Right renal cortex interstitium (tissue), 3 donors: Measurements from ENCODE around the gene KSR2. TPM values are rescaled to one million over a fixed set of nuclear protein-coding genes. Genes with fewer than 3 reads are reported as not detected.
"Not testable (repeated sequence)": the region's sequence is repeated elsewhere in the genome, so short reads cannot be mapped to it uniquely, and the experiment has no call there.

Source experiments
- DNase-seq, 3 donors: peaks; one replicate each; pipeline ENCODE4 v3.0.0-alpha.2; 2013; ENCODE audit warnings: low read depth in 3 of 3, low spot score in 2 of 3
- polyA plus RNA-seq, 3 donors: library from polyadenylated mRNA; unstranded; fragments of 120-200 nt; gene quantifications; one replicate each; pipeline ENCODE4 v1.2.1, GENCODE V29; 2013; ENCODE audit not compliant: insufficient read length in 3 of 3

KSR2 gene
- polyA plus RNA-seq, 3 donors: 0.75 to 0.89 (median 0.89) TPM

GRCh38 chr12:117649796-117650195 is 319.0 kb downstream of the KSR2 start:
- DNase-seq: no peak

- no peak for DNase-seq
Observed at GRCh38 chr12:117646520-117646919, 322.3 kb downstream of the KSR2 start.

DNA sequence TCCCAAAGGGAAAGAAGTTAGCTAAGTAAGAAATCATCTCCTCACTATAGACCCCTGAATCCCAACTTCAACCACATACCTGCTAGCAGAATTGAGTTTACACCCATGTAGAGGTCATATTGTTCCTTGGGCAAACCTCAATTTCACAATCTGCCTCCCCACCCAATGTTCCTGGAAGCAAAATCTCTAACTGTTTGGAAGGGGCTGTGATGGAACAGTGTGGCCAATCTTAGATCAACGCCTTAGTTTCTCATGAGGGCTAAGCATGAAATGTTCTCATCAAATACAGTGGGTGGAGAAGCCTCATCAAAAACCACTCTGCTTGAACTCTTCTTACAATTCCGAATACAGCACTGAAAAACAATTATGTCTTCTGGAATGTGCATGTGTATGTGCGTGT is 323.3 kb downstream of the KSR2 start:
- DNase-seq: no peak

- DNase-seq: no peak
Observed at GRCh38 chr12:117643971-117644370, 324.8 kb downstream of the KSR2 start.

DNA sequence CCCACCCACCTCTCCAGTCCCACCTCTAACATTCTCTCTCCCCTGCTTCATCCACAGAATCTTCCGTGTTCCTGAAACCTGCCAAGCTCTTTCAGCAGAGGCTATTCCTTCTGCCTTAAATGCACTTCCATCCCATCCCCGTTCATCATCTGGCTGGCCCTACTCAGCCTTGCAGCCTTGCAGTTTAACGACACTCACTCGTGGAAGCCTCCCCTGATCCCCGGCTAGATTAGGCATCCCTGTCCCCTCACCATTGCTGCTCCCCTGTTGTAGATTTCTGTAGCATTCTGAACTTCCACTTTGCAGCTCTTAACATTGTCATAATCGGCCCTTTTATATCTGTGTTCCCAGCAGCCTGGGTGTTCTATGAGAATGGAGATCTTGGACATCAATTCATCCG is 326.9 kb downstream of the KSR2 start:
- no peak for DNase-seq

- DNase-seq: no peak
Observed at GRCh38 chr12:117640511-117640910, 328.3 kb downstream of the KSR2 start.

DNA sequence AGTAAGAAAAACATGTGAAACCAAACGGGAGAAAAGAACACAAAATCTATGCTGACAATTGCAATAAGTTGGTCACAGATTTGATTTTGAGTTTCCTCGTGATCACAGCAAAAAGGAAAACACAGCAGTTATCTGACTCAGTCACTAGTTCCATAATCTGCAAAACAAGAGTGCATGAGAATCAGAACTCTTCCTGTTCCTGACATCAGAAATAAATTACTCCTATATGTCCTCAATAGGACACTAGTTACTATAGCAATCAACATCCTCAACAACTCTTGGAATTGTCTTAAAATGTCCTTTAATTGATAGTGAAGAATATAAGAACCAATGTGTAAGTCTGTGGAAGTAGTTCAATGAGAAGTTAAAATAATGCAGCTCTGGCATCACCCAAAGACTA is 339.3 kb downstream of the KSR2 start:
- no peak for DNase-seq

DNA sequence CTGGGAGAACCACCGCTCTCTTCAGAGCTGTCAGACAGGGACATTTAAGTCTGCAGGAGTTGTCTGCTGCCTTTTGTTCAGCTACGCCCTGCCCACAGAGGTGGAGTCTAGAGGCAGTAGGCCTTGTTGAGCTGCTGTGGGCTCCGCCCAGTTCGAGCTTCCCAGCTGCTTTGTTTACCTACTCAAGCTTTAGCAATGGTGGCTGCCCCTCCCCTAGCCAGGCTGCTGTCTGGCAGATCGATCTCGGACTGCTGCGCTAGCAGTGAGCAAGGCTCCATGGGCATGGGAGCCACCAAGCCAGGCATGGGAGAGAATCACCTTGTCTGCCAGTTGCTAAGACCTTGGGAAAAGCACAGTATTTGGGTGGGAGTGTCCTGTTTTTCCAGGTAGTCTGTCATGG is 340.1 kb downstream of the KSR2 start:
- DNase-seq: not testable (repeated sequence)

DNA sequence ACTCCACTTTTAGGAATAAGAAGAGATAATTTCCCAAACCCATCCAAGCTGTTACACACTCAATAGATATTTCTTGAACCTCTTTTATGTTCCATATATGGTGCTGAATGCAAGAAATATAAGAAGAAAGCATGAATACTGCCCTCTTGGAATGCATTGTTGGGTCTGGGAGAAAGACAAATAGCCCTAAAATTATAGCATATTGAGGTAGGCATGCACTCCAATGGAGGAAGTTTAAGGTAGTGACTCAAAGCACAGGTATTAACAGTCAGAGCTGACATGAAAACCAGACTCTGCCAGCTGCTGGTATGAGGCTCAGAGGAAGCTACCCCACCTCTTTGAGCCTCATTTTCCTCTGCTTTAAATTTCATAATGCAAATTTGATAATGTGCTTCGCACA is 346.0 kb downstream of the KSR2 start:
- DNase-seq: no peak

DNA sequence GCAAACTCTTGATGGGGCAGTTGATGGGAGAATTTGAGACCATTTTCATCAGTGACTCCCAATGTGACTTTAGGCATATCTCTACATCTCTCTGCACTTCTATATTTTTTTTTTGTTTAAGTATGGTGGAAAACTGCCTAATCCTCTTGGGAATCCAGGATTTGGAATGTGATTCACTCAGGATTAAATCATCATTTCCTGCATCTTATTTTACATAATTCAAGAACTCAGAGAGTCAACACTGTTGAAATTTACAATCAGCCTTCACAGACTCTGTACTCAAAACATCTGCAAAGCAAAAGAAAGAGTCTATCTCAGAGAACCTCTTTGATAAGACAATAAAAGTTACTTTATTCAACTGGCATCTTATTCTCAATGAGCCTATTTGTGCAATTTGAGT is 346.7 kb downstream of the KSR2 start:
- DNase-seq: no peak

DNA sequence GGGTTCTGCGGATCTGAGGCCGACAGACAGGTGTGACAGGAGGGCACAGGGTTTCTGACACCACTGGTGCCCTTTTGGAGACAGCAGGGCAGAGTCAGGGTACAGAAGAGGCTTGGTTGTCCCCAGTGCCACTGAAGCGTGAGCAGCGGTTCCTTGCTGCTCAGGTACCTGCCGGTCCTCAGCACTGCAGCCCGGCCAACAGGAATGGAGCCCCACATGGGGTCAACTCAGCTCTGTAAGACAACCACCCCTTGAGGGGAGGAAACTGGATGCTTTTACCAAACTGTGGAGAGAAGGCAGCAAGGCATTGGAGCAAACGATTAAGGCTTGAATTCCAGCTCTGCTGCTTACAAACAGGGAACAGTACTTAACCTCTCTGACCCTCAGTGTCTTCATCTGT is 361.0 kb downstream of the KSR2 start:
- DNase-seq: no peak

GRCh38 chr12:117606945-117607344 is 361.8 kb downstream of the KSR2 start:
- no peak for DNase-seq

DNA sequence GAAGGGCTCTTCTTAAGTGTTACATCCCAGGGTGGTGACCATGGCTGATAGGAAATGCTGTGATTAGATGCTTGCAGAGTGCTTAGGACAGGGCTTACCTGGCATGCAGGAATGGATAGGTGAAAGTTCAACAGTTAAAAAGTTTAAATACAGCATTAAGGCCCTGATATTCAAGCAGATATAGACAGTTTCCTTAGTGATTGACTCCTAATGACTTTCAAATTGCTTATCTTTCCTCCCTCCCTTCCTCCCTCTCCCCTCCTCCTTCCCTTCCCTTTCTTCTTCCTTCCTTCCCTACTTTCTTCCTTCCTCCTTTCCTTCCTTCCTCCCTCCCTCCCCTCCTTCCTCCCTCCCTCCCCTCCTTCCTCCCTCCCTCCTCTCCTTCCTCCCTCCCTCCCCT is 362.8 kb downstream of the KSR2 start:
- no peak for DNase-seq

DNA sequence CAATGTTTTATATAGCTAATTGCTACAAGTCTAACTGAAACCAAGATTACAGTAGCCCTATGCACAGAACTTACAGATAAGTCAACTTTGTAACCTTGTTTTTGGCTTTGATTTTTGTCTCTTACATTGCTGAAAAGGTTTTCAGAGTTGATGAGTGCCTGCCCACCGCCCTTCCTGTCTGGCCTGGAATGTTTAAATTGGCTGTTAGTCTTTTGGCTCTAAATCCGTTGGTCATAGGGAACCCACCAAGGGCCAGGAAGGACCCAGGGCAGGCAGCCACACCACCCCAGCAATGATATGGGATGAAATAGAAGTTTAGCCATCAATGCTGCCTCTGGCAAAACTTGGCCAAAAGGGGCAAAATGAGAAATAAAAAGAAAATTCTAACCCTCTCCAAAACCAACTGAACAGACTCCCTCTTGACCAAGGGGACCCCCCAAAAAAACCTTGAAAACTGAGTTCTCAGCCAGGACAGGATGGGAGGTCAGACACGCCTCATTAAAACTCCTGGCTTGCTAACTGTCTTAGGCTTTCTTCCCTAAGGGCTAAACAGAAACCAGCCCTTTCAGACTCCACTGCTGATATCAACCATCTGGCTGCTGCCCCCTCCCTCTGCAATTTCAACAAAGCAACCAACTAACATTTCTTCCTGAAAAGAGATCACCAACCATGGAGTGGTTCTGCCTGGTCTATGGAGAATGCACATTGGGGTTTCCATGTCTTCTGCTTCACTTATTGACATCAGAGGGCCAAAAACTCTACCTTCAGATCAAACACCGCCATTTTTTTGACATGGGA is 365.3 kb downstream of the KSR2 start:
- DNase-seq: no peak

DNA sequence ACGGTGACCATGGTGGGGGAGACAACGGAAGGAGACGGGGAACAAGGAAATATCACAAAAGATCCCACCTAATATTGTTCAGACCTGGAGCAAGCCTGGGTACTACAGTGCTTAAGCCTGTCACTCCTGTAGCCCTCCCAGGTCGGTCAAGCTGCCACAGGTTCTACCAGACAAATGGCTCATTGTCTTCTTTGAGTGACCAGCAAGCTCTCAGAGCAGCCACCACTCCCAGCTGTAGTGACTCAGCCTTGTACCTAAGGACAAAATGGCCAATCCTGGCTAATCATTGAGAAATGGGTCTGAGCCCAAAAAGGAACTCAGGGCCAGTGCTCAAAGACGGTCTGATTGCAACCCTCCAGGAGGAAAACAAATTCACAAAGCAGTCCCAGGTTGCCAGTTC is 368.9 kb downstream of the KSR2 start:
- no peak for DNase-seq

DNA sequence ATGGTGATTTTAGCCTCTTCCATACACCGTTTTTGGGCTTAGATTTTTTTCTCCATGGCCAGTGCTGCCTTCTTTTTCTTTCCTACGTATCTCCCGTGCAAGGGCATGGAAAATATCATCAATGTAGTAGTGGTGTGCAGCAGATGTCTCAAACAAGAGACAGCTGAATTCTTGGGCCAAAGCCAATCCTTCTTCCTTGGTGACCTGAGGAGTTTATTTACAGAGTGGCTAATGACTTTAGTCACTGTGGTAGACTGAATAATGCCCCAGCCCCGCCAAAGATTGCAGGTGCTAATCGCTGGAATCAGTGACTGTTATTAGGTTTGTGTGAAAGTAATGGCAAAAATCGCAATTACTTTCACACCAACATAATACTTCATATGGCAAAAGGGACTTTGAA is 371.8 kb downstream of the KSR2 start:
- no peak for DNase-seq

GRCh38 chr12:117595751-117596150 is 373.0 kb downstream of the KSR2 start:
- no peak for DNase-seq

- no peak for DNase-seq
Observed at GRCh38 chr12:117594481-117594880, 374.3 kb downstream of the KSR2 start.

DNA sequence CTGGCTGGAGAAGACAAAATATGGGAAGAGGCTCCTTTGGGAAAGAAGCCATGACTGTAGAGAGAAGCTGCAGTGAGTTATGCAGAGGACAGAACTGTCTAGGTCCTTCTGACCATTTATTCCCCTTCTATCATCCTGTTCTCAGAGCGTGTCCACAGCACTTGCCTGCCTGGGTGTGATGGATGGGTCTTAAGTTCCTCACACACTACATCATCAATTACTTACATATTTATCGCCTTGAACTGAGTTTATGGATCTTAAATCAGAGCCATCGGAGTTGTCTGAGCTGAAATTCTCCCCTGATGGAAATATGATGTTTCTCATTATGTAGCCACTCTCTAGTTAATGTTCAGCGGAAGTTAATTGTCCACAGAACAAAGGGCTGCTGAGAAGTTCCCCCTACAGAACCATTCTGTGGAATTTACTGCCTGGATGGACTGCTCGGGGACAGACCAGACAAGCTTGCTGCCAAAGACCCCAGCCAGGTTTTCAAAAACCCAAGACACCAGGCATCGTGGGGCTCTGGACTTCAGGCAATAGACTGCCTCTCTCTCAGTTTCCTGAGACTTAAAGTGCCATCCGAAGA is 374.9 kb downstream of the KSR2 start:
- no peak for DNase-seq

DNA sequence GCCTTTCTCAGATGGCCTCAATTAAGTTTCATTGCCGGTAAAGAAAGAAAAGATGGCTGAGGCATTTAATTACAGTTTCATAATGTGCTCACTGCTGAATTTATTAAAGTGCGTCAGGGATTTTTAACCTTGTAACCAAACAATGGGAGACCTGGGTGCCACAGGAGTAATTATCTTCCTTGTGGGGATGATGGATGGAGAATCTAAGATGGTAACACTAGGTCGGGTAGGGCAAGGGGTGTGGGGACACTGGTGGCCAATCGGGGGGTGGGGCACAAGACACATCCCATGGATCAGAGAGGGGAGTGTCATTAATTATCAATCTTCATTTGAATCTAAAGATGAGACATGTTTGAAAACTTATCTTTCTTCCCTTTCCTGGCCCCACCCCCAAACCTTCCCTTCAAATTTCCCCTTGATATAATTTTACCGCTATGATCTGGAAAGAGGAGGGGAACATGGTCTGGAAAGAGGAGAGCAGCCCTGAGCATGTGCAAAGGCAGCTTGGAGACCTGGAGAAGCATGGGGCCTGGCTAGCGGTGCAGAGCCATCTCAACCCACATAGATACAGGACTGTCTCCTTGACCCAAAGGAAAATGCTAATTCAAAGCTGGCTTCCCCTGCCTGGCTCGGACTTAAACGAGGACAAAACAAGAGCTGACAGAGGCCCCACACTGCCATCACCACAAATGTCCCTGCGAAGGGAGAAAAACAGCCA is 376.0 kb downstream of the KSR2 start:
- no peak for DNase-seq

GRCh38 chr12:117590999-117591398 is 377.8 kb downstream of the KSR2 start:
- no peak for DNase-seq

DNA sequence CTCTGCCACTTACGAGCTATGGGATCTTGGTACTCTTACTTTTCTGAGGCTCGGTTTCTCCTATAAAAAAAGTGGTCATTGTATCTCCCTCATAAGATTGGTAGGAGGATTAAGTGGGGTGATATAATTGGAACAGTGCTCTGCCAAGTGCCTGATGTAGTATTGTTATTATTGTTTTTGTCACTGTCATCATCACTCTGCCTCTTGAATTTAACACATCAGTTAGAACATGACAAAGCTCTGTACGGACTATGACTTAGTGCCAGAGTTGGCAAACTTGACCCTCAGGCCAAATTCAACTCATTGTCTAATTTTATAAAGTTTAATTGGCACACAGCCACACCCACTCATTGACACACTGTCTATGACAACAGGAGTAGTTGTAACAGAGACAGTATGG is 378.4 kb downstream of the KSR2 start:
- no peak for DNase-seq
